CD4-positive, alpha-beta T cell treated with Interleukin-21 for 1 hour (primary cell): ENCODE data around the gene ZBTB7C.

Source experiments
- DNase-seq: peaks from one replicate; pipeline ENCODE4 v3.0.0-alpha.2; 2020

ZBTB7C gene

DNA sequence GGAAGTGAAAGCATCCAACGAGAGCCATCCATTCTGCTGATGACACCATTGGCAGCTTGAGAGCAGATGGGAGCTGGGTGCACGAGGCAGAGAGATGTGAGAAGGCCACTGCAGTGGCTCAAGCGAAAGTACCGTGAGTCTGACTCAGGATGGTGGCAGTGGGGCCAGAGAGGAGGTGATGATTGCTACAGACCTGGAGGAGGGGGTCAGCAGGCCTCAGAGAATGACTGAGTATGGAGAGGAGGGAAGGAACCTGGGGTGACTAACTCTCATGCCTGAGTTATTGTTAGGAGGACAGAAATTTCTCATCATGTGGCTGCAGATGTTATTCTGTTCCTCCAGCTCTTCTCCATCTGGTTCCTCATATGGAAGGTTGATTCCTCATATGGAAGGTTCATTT is 8.8 kb upstream of the ZBTB7C start:
- DNase-seq: no peak

DNA sequence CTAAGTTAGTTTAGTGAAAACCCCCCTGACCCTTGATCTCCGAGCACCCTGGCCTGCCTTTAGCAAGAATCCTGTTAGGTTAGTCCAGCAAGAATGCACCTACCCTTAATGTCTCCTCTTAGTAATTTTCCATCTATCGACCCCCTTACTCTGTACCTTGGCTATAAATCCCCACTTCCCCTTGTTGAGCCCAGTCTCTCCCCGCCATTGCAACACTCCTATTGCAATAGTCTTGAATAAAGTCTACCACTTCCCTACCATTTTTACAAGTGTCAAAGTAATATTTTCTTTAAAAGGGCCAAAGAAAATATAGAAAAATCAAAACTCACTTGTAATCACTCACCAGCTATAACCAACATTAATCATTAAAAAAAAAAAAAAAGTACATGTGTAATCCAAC is 4.2 kb upstream of the ZBTB7C start:
- DNase-seq: no peak

GRCh38 chr18:48412339-48412929 is 3.3 kb upstream of the ZBTB7C start:
- DNase-seq: peak; percentile 33

DNA sequence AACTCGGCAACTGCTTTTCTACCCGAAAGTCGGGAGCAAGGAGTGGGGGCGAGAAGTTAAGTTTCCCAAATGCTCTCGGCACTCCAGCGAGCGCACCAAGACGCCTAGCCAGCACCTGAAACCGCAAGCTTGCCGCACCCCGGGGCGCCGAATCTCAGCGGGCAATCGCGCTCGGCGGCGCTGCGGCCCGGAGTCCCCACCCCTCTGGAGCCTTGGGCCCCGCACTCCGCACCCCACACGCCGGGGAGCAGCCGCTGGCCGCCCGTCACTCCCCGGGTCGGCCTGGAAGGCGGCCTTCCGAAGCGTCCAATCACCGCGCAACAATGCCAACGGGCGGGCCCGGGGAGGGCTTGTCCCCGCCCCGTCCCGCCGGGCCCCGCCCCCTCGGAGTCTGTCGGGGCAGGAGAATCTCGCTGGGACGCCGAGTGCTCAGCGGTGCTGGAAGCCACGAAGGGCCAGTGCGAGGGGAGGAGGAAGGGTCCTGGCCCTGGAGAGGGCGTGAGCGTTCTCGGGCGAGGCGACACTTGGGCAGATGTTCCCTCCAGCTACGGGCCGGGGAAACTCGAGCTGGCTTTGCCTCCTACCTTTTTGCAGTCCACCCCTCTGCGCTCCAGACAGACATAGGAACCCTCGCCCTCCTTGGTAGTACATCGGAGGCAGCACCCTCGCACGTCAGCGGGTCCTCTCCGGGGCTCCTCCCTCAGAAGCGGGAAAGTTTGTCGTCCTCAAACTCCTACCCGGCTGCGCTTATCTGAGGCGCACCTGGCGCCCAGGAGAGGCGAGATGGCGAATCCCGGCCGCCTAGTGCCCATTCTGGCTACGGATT is 1.1 kb upstream of the ZBTB7C start:
- DNase-seq: peak; percentile 62

DNA sequence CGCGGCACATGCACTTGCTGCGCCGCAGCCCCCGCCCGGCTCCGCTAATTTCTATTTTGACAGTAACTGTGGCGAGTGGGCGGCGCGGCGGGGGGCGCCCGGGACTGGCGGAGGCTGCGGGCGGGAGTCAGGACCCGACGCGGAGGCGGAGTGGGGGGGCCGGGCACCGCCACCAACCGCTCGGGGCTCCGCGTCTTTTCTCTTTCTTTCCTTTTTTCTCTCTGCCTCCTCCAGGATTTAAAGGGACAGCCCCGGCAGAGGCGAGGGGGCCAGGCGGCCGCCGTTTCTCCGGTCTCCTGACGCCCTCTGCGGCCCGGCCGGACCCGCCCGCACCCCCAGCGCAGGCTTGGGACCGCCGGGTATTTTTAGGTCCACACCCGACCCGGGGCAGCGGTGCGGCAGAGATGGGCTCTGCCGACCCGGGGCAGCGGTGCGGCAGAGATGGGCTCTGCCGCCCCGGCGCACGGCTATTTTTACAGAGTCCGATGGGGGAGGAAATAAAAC is 460 bp upstream of the ZBTB7C start:
- DNase-seq: no peak

DNA sequence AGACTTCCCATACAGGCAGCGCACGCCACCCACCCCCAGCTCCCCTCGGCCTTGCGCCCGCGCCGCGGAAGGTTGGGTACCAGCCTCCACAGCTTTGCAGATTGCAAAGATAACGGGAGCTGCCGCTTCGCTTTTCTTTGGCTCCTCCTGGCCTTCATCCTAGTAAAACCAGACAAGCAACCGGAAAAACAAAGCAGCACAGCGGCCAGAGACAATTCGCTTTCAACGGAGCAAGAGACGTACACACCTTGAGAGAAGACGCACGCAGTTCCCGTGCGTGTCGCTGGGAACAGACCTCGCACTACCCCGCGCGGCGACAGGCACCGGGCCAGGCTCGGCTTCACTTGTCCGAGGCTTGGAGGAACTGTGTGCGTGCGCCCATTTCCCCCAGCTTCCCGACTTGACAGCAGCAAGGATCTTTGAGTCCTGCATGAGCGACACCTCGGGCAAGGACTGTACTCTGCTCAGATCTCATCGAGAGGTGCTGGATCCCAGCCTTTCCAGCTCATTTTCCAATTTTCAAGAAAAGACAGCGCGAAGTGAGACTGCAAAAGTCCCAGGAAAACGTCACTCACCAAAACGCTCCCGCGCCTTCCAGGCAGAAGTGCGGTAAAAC is 964 bp downstream of the ZBTB7C start:
- DNase-seq: no peak

DNA sequence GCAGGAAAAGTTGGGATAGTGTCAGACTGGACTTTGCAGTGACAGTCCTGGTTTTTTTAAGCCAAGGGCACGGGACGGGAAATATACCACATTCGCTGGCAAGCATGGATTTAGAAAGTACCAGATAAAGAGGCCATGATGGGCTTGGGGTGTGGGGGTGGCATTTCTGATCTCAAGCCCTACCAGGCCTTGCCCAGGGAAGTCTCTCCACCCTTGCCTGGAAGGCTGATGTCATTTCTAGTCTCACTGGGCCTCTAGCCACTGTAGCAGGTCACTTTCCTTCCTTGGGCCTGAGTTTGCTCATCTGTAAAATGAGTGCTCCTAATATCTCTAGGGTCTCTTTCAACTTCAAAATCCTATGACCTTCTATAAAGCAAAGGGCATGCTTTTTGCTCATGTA is 1.8 kb downstream of the ZBTB7C start:
- no peak for DNase-seq

GRCh38 chr18:48405978-48406377 is 3.2 kb downstream of the ZBTB7C start:
- DNase-seq: no peak

DNA sequence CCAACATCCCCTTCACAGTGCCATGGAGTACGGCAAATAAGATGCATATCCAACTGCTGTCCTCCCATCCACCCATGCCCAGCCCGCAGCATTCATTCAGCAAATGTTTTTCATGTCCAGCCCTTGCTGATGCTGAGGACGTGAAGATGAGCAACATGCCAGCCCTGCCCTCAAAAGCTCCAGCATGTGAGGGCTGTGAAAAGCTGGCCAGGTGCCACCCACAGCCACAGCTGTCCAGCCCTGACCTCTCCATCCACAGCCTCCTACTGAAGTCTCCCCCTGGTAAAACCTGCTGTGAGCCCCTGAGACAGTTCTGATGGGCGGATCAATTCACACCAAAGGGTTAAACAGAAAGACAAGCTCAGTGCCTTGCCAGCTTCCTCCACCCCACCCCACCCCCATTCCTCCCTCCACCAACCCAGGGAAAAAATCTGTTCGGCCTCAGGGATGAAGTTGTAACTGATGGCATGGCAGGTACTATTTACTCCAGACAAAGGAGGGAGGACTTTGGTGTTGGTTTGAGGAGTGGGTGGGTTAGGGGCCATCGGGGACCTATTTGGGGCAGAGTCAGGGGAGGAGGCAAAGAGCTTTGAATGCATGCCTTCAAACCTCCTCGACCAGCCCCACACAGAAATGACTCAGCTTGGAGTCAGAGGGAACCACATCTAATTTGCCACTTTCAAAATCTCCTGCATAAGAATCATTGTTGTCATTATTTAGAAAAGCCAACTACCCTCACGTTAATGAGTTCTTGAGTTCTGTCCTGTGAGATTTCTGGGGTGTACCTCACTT is 4.3 kb downstream of the ZBTB7C start:
- no peak for DNase-seq

- DNase-seq: no peak
Measured at GRCh38 chr18:48402953-48403352, 6.2 kb downstream of the ZBTB7C start.

GRCh38 chr18:48399303-48400075 is 9.7 kb downstream of the ZBTB7C start:
- DNase-seq: no peak

GRCh38 chr18:48398074-48398473 is 11.1 kb downstream of the ZBTB7C start:
- DNase-seq: no peak

GRCh38 chr18:48397021-48397420 is 12.2 kb downstream of the ZBTB7C start:
- no peak for DNase-seq

- no peak for DNase-seq
Measured at GRCh38 chr18:48396561-48396960, 12.6 kb downstream of the ZBTB7C start.

DNA sequence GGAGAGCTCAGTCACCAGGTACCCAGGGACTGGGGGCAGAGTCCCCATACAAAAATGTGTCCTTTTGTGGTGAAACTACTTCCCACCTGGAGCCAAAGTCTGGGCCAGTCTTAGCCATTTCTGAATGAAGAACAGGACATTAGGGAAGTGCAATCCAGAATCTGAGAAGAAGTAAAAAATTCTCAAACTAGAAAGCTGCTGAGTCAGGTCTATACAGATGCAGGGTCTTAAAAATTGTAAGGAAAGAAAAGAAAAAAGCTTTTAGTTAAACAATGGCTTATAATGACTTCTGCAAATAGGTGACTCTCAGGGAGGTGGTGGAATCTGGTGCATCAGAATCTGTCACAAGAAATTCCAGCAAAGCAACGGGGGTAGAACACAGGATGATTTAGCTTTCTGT is 13.5 kb downstream of the ZBTB7C start:
- no peak for DNase-seq

DNA sequence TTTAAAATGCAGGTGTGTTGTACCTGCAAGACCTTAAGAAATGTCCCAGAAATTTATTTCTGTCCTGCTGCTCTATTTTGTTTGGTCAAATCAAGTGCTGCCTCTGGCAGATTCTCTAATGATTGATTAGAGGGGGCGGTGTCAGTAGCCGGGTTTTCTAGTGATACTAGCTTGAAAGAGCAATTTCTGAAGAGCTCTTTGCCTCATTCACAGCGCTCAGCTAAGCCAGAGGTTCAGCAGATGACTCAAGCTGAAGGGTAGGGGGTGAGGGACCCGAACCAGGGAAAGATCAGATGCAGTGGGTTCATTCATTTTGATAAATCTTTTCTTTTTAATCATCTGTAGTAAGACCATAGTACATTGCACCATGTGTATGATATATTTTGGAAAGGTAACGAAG is 15.0 kb downstream of the ZBTB7C start:
- DNase-seq: no peak

DNA sequence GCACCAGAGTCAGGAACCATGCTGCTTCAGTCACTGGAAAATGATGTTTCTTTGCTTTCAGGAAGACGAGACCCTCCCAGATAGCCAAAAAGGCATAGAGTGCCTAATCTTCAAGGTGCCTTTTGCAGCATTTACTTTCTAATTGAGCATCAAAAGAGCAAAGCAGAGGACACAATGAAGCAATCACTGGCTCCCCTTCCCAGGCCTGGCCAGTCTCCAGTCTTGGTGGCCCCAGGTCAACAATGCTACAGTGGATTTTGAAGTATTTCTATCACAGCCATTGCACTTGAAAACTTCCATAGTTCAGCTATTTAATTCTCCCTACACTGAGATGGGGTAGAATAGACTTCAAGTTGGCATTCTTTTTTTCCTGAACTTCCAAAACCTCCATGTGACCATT is 15.4 kb downstream of the ZBTB7C start:
- no peak for DNase-seq

DNA sequence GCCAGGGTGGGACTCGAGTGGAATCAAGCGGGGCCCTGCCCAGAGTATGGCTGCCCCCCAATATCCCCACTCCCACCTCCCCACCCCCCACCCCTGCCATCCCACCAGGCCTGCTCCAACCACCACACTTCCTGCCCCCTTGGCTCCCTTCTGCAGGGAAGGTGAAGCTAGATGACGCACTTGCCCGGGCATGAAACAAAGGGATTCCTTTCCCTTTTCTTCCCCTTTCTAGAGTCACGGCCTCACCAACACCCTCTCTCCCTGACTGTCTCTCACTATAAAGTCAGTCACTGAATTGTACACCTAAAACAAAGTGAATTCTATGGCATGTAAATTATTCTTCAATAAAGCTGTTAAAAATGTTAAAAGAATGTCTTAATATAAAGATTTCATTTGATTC is 16.0 kb downstream of the ZBTB7C start:
- no peak for DNase-seq

GRCh38 chr18:48392268-48392667 is 16.9 kb downstream of the ZBTB7C start:
- no peak for DNase-seq

GRCh38 chr18:48391868-48392267 is 17.3 kb downstream of the ZBTB7C start:
- DNase-seq: no peak

DNA sequence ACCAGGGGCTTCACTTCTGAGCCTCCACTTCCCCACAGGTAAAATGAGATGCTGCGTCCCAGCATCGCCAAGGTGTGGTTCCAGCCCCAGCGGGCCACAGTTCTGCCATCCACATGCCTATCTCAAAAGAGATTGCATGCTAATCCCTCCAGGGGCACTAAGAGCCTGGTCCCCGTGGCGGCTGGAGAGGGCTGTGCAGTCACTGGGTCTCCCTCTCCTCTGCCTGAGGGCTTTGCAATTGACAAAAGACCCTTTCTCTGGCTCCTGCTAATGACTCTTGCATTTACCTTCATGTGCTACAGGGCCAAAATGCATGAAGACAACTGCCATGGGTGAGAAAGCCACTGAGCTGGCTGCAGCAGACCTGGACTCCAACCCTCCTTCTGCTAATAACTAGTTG is 18.5 kb downstream of the ZBTB7C start:
- no peak for DNase-seq

DNA sequence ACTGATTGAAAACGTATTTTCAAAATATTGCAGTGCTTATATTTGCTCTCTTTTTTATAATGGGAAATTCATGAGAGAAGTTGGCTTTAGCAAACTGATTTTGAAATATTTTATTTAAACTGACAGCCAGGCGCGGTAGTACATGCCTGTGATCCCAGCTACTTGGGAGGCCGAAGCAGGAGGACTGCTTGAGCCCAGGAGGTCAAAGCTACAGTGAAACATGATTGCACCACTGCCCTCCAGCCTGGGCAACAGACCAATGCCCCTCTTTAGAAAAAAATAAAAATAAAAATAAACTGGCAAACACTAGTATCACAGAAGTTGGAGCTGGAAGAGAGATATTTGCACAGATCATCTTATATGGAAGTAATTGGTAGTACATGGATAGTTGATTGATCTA is 20.7 kb downstream of the ZBTB7C start:
- no peak for DNase-seq

- no peak for DNase-seq
Measured at GRCh38 chr18:48387300-48387699, 21.9 kb downstream of the ZBTB7C start.
